HCT116 (cell line): ENCODE data around the gene RREB1. TPM values are rescaled to one million over a fixed set of nuclear protein-coding genes. Genes with fewer than 3 reads are reported as not detected.

Experiments used
- ATAC-seq: fragments of 200-7000 bp; cut with Tn5 transposase; 2 replicates; pipeline ENCODE4 v1.9.1; 2020; ENCODE audit warnings: mild to moderate bottlenecking, moderate library complexity
- BruUV-seq: library from RNA; stranded (reverse); fragments of 400-500 nt; replicated peaks from 2 replicates; lab custom pipeline; 2021; lab: Mats Ljungman, UMichigan
- CTCF ChIA-PET: fragments of 300-600 bp; sonication (Branson Sonifier 250); formaldehyde crosslinking; loops from one replicate; lab custom pipeline; 2021; ENCODE audit warnings: antibody characterized with exemption; lab: Charles Lee
- POLR2A ChIA-PET: fragments of 300-600, 350-600 bp; sonication (Branson Sonifier 250); formaldehyde crosslinking; loops from one replicate; lab custom pipeline; 2021; ENCODE audit warnings: antibody characterized with exemption; lab: Charles Lee
- RAD21 ChIA-PET, 2 experiments: fragments of 300-600 bp; sonication (Branson Sonifier 250); formaldehyde crosslinking; loops; one replicate each; lab custom pipeline; 2023; ENCODE audit warnings: low total read pairs in 2 of 2; ENCODE audit not compliant: uncharacterized antibody in 2 of 2, unreplicated experiment in 2 of 2, low non-redundant PET in 1 of 2; lab: Charles Lee
- DNase-seq: peaks from one replicate; pipeline ENCODE4 v3.0.0-alpha.2; 2010; ENCODE audit warnings: low read depth, low spot score
- H2AFZ ChIP-seq: fragments of 200-600 bp; shearing (Covaris generic), sonication (generic); 2 replicates; pipeline ENCODE4 v1.6.1; 2017; ENCODE audit warnings: low read depth, mixed run types, mixed read lengths, antibody characterized with exemption, low read length; ENCODE audit not compliant: poor library complexity, severe bottlenecking
- H3K27ac ChIP-seq: 2 replicates; pipeline ENCODE4 v1.5.1; 2012; ENCODE audit warnings: low read depth, low read length
- H3K27me3 ChIP-seq: fragments of 200-600 bp; sonication (generic); 2 replicates; pipeline ENCODE4 v1.6.1; 2016; ENCODE audit warnings: mixed run types, low read length, mixed read lengths; ENCODE audit not compliant: insufficient read depth
- H3K36me3 ChIP-seq, 2 experiments: fragments of 200-500 bp in 1 of 2; fragments of 200-600 bp in 1 of 2; sonication (Bioruptor generic) in 1 of 2; sonication (generic) in 1 of 2; 2 replicates each; pipeline versions ENCODE4 v1.5.1 to v1.6.1; 2014 to 2016; ENCODE audit warnings: low read length in 2 of 2, inconsistent platforms in 1 of 2, mixed read lengths in 1 of 2, mixed run types in 1 of 2; ENCODE audit not compliant: insufficient read depth in 2 of 2, control insufficient read depth in 1 of 2
- H3K4me1 ChIP-seq, 2 experiments: fragments of 200-600 bp in 1 of 2; sonication (generic) in 1 of 2; 2 replicates each; pipeline versions ENCODE4 v1.5.1 to v1.6.1; 2012 to 2017; ENCODE audit warnings: low read length in 2 of 2, inconsistent platforms in 1 of 2, mild to moderate bottlenecking in 1 of 2, mixed read lengths in 1 of 2, mixed run types in 1 of 2, moderate library complexity in 1 of 2; ENCODE audit not compliant: insufficient read depth in 2 of 2, control insufficient read depth in 1 of 2
- H3K4me2 ChIP-seq: fragments of 200-600 bp; sonication (generic); 2 replicates; pipeline ENCODE4 v1.6.1; 2017; ENCODE audit warnings: mixed run types, low read length, mixed read lengths
- H3K4me3 ChIP-seq, 2 experiments: fragments of 200-600 bp in 1 of 2; sonication (generic) in 1 of 2; replicated peaks in 1 of 2; 2 replicates each; pipeline ENCODE4 v1.5.1; 2011 to 2016; ENCODE audit warnings: low read length in 2 of 2, control low read depth in 1 of 2, low read depth in 1 of 2, mild to moderate bottlenecking in 1 of 2, mixed read lengths in 1 of 2, mixed run types in 1 of 2
- H3K79me2 ChIP-seq: fragments of 200-600 bp; sonication (generic); 2 replicates; pipeline ENCODE4 v1.6.1; 2017; ENCODE audit warnings: mild to moderate bottlenecking, mixed run types, low read length, moderate library complexity, mixed read lengths; ENCODE audit not compliant: insufficient read depth
- H3K9ac ChIP-seq: fragments of 200-600 bp; sonication (generic); 2 replicates; pipeline ENCODE4 v1.6.1; 2016; ENCODE audit warnings: low read length, mixed read lengths
- H3K9me2 ChIP-seq: fragments of 200-600 bp; sonication (generic), shearing (Covaris generic); 2 replicates; pipeline ENCODE4 v1.6.1; 2017; ENCODE audit warnings: mixed run types, mild to moderate bottlenecking, moderate library complexity; ENCODE audit not compliant: insufficient read depth
- H3K9me3 ChIP-seq, 2 experiments: fragments of 200-500 bp in 1 of 2; fragments of 200-600 bp in 1 of 2; sonication (Bioruptor generic) in 1 of 2; sonication (generic) in 1 of 2; 2 replicates each; pipeline ENCODE4 v1.6.1; 2014 to 2017; ENCODE audit warnings: low read length in 2 of 2, mixed read lengths in 2 of 2, inconsistent platforms in 1 of 2, low read depth in 1 of 2, mild to moderate bottlenecking in 1 of 2, mixed run types in 1 of 2, moderate library complexity in 1 of 2; ENCODE audit not compliant: control insufficient read depth in 1 of 2, insufficient read depth in 1 of 2
- H4K20me1 ChIP-seq: fragments of 200-600 bp; sonication (generic), shearing (Covaris generic); 2 replicates; pipeline ENCODE4 v1.6.1; 2017; ENCODE audit warnings: mixed run types, mild to moderate bottlenecking, moderate library complexity; ENCODE audit not compliant: insufficient read depth
- CBX3 ChIP-seq: IDR thresholded peaks from 2 replicates; pipeline ENCODE4 v1.6.1; 2012; ENCODE audit warnings: low read depth
- CTCF ChIP-seq, 3 experiments: fragments of 200-600 bp in 1 of 3; sonication (generic) in 1 of 3; IDR thresholded peaks in 2 of 3; conservative IDR thresholded peaks in 1 of 3; 2 replicates each; pipeline ENCODE4 v1.5.1; 2012 to 2017; ENCODE audit warnings: low read depth in 2 of 3, low read length in 2 of 3, antibody characterized with exemption in 1 of 3, borderline replicate concordance in 1 of 3, control low read depth in 1 of 3, mild to moderate bottlenecking in 1 of 3, mixed read lengths in 1 of 3, mixed run types in 1 of 3, moderate library complexity in 1 of 3; ENCODE audit not compliant: insufficient read depth in 1 of 3
- EGR1 ChIP-seq: IDR thresholded peaks from 2 replicates; pipeline ENCODE4 v1.6.1; 2012; ENCODE audit warnings: low read depth
- EZH2 ChIP-seq: fragments of 200-600 bp; sonication (generic); IDR thresholded peaks from 2 replicates; pipeline ENCODE4 v1.6.1; 2017; ENCODE audit warnings: antibody characterized with exemption, mixed run types
- EZH2phosphoT487 ChIP-seq: fragments of 200-600 bp; IDR thresholded peaks from 2 replicates; pipeline ENCODE4 v1.6.1; 2018; ENCODE audit warnings: antibody characterized with exemption, borderline replicate concordance
- FOSL1 ChIP-seq: IDR thresholded peaks from 2 replicates; pipeline ENCODE4 v1.6.1; 2012; ENCODE audit warnings: low read depth
- MAX ChIP-seq: IDR thresholded peaks from 2 replicates; pipeline ENCODE4 v1.6.1; 2012
- POLR2AphosphoS5 ChIP-seq: IDR thresholded peaks from 2 replicates; pipeline ENCODE4 v1.6.1; 2011; ENCODE audit warnings: mild to moderate bottlenecking, low read depth, low read length, moderate library complexity
- SIN3A ChIP-seq: IDR thresholded peaks from 2 replicates; pipeline ENCODE4 v1.6.1; 2012; ENCODE audit warnings: low read depth
- ZFX ChIP-seq: fragments of 450-650 bp; IDR thresholded peaks from 2 replicates; pipeline ENCODE4 v1.6.1; 2017
- ZNF274 ChIP-seq: fragments of 200-500 bp; sonication (Bioruptor generic); IDR thresholded peaks from 2 replicates; pipeline ENCODE4 v1.6.1; 2014; ENCODE audit warnings: mild to moderate bottlenecking, low read depth, low read length, inconsistent platforms
- intact Hi-C: fragments of 100-400 bp; cut with micrococcal nuclease; formaldehyde crosslinking; loops from 2 replicates; pipeline ENCODE4 v1.10.0; 2022
- total RNA-seq: library from RNA; stranded (reverse); gene quantifications from one replicate; pipeline ENCODE4 v1.2.1, GENCODE V29; 2021; ENCODE audit not compliant: unreplicated experiment

Gene RREB1
- total RNA-seq, 1 experiment from 2014 or later = 47.9 TPM

DNA sequence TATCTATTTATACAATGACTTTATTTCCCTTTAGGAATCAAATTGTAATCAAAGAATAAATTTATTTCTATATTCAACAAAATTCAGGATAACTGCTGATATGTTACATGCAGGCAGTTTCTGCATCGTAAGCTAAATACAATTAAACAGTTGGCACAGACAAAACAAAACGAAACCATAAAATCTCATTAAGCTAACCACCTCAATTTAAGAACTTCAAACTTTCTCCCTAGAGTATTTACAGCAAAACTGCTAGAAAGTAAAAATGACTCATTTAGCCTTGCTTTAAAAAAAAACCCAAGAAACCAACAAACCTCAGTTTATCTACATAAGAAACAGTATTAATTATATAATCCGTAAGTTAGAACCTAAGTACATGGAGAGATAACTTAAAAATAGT, 188.2 kb downstream of the RREB1 start:
- Histone ChIP-seq H3K9ac (no peak overlapping the region), H3K27me3 (no peaks in the 10 kb centered on the region), H4K20me1 (peaks cover 3% of the 10 kb centered on the region; the same call in 1 of the 2 replicates), H3K36me3 (peaks cover 47 to 71% of the 10 kb centered on the region in 2 experiments), H3K9me3 (no peaks in the 10 kb centered on the region), H3K4me1 (no peaks in the 10 kb centered on the region), H2AFZ (no peak overlapping the region), H3K79me2 (peaks cover 61% of the 10 kb centered on the region), H3K27ac (no peak overlapping the region), H3K4me3 (no peak overlapping the region), H3K4me2 (no peak overlapping the region), H3K9me2 (no peaks in the 10 kb centered on the region)
- ChIA-PET POLR2A (interaction anchor here (0.7 kb wide), 1 partner anchor 455 kb away, joined by 3 read pairs; no protein-coding TSS in a partner anchor), RAD21 (no interaction called here), CTCF (no interaction called here)
- DNase-seq (no peak), ATAC-seq (no peak)
- no TSS peak for BruUV-seq
- TF ChIP-seq ZNF274 (no peak), CTCF (IDR thresholded peaks at IDR 0.05 in 2 of 3, conservative IDR thresholded peaks at IDR 0.05 in 1 of 3; ENCODE audit: borderline replicate concordance in 1 of 3, insufficient read depth in 1 of 3, low read depth in 2 of 3, low read length in 2 of 3) (no peak), FOSL1 (no peak), EZH2 (no peak), POLR2AphosphoS5 (no peak), ZFX (no peak), EGR1 (no peak), EZH2phosphoT487 (no peak), SIN3A (no peak), MAX (no peak), CBX3 (no peak)
- intact Hi-C loops = loop anchor here (5.0 kb wide), 1 partner anchor 106 kb away; no protein-coding TSS in a partner anchor
